ENCODE results near the gene OR4Q2.
"Not testable (repeated sequence)": the region's sequence is repeated elsewhere in the genome, so short reads cannot be mapped to it uniquely, and the experiment has no call there.

The OR4Q2 gene

DNA sequence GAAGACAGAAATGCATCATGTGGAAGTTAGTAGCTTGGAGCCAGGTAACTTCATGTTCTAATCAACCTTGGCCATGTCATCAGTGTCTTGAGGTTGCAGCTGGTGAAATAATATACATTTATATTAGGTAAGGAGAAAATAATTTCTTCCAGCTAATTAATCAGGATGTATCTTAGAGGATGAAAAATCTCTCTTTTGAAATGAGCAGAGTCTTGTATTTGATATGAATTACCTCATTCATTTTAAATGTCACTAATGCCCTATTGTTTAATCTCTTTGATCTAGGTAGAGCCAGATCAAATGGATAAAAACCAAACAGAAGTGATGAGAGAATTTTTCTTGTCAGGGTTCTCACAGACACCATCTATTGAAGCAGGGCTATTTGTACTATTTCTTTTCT is at the start of gene OR4Q2:
Gene OR4Q2, plus strand, starts transcription at position 301 of the 400 bp plus-strand sequence.
- no peak for DNase-seq
- intact Hi-C loops (cut with DNase I), result no loop called here

DNA sequence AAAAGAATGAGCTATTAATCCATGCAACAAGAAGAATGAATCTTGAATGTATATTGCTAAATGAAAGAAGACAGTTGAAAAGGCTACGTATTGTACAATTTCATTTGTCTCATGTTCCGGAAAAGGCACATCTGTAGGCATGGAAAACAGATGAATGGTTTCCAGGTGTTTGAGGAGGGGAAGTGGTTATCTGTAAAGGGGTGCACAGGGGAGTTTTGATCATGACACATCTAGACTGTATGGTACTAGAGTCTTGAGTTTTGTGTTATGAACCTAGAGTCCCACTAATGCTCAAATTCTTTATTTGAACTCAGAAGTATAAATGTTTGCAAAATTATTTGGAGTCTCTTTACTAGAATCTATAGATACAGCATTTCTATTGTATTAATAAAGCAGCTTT is 32.2 kb upstream of the OR4Q2 start:
- DNase-seq; intact Hi-C loops (cut with DNase I): not testable (repeated sequence)

DNA sequence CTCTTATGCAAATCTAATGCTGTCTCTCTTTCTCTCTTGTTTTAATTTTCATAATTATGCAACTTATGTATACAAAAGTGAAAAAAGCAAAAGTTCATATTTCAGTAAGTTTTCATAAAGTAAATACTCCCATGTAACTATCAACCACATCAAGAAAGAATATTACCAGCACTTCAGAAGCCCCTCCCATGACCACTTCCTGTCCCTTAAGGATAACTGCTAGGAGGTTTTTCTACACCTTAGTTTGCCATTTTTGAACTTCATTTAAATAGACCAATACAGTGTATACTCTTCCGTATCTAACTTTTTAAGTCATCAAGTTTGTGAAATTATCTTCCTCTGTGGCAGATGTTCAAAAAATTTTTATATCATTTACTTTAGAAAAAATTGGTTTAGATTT is 27.1 kb upstream of the OR4Q2 start:
- intact Hi-C loops (cut with DNase I), result no loop called here
- no peak for DNase-seq

DNA sequence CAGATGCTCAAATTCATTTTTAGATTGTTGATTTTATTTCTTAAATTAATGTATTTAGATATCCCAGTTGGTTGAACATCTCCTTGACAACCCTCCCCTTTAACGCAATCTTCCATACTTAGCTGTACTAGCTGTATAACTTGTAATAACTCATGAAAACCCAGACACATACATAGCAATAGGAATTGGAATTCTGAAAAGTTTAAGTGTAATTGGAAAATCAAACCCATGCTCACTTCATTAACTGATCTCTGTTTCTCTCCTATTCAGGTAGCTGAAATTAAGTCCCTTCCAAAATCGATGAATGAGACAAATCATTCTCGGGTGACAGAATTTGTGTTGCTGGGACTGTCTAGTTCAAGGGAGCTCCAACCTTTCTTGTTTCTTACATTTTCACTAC is 26.7 kb upstream of the OR4Q2 start, which contains the start of gene OR4K15:
Gene OR4K15, plus strand, starts transcription at position 301 of the 400 bp plus-strand sequence. Its CDS starts 0 bp downstream, at position 301.
- DNase-seq, result no peak
- intact Hi-C loops (cut with DNase I), result no loop called here

DNA sequence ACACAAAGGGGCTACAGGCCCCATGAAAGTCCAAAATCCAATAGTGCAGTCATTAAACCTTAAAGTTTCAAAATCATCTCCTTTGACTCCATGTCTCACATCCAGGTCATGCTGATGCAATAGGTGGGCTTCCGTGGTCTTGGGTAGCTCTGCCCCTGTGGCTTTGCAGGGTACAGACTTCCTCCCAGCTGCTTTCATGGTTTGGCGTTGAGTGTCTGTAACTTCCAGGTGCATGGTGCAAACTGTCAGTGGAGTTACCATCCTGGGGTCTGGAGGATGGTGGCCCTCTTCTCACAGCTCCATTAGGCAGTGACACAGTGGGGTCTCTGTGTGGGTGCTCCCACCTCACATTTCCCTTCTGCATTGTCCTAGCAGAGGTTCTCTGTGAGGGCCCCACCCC is 8.5 kb upstream of the OR4Q2 start:
- no peak for DNase-seq
- intact Hi-C loops (cut with DNase I), result no loop called here

DNA sequence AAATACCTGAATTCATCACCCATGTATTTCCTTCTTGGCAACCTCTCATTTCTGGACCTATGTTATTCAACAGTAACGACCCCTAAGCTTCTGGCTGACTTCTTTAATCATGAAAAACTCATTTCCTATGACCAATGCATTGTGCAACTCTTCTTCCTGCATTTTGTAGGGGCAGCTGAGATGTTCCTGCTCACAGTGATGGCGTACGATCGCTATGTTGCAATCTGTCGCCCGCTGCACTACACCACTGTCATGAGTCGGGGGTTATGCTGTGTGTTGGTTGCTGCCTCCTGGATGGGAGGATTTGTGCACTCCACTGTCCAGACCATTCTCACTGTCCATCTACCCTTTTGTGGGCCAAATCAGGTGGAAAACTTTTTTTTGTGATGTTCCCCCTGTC is 356 bp downstream of the OR4Q2 start:
- no peak for DNase-seq
- intact Hi-C loops (cut with DNase I), result no loop called here

DNA sequence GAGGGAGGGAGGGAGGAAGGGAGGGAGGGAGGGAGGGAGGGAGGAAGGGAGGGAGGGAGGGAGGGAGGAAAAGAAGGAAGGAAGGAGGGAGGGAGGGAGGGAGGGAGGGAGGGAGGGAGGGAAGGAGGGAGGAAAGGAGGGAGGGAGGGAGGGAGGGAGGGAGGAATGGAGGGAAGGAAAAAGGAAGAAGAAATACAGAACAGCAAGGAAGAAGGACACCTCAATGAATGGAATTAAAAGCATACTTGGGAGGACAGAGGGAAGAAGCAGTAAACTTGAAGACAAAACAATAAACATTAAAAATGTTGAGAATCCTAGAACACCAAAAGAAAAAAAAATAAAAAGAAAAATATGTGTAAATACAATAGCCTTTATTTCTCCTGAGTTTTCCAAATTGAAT is 6.2 kb downstream of the OR4Q2 start:
- intact Hi-C loops (cut with DNase I), result no loop called here
- no peak for DNase-seq

DNA sequence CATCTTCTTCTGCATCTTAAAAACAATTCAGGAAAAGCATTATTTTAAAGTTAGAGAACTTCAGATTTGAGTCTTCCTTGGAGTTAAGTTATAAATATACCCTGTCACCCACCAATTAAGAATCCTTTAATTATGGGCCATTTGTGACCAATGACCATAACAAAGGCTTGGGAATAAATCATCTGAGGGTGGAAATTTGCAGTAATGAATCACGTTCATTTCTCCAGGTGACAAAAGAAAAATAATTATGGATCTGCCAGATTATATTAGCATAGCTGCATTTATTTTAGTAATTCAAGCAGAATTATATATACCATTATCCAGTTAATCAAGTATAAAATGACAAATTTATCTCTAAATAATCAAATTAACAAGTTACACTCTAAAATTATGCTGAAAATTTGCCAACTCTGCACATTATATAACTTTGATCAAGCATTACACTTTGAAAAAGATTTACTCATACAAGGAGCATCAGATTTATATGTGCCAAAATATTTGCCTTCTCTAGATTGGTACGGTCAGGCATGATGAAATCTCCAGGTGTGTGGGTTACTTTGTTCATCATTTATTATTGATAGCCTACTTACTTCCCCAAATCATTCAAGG is 17.4 kb downstream of the OR4Q2 start, which contains the start of gene OR4K14:
Gene OR4K14, minus strand, starts transcription at position 51 of the 609 bp plus-strand sequence. CDS start 4,114 bp downstream, outside the sequence.
- intact Hi-C loops (cut with DNase I), result no loop called here
- no peak for DNase-seq

DNA sequence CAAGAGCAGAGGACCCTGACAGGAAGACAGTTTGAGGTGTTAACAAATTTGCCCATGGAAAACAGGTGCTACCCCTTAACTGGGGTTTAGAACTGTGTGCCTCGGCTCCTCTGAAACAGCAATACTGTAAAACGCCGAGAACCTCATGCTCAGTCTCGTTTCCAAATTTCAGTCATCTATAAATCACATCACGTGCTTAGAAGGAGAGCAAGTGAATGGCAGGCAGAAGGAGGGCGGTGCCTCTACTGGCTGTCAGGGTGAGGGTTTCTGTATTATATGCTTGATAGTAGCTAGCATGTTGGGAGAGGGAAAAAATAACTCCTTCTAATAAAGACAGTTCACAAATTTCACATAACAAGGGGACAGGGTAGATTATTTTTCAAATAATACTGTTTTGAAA is 29.1 kb downstream of the OR4Q2 start:
- DNase-seq, result no peak
- intact Hi-C loops (cut with DNase I), result no loop called here

DNA sequence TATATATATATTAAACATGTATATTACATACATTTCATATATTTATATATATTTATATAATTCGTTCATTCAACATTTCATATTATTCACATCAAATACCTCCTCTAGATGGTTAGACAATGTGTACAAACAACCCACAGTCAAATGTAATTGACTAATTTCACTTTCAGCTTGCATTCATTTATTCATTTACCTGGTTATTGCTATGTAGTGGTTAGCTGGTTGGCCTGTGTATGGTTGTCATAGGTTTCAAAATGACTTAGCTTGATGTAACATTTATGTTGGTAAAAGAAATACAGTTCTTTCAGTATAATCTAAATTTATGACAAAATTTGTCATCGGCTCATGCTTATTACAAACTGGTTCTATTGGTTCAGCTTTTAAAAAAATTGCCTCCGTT is 33.5 kb downstream of the OR4Q2 start:
- intact Hi-C loops (cut with DNase I), result no loop called here
- no peak for DNase-seq

DNA sequence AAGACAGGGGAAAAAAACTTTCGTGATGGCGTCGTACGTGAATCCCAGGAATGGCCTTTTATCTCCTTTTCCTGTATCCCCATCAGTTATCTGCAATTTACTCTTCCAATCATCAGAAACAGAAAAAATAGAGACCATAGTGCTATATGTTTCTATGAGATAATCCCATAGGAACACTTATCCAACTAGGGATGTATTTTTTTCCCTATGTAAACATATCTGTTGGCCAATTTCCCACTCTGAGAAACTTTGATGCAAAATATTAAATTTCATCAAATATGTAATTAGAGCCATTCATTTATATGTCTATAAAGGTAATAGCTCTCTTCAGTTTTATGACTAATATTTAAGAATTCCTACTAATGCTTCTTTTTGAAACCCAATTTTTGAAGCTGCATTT is 34.0 kb downstream of the OR4Q2 start, which contains the start of gene OR4K13:
Gene OR4K13, minus strand, starts transcription at position 101 of the 400 bp plus-strand sequence. CDS start 1,280 bp downstream, outside the sequence.
- no peak for DNase-seq
- intact Hi-C loops (cut with DNase I), result no loop called here

DNA sequence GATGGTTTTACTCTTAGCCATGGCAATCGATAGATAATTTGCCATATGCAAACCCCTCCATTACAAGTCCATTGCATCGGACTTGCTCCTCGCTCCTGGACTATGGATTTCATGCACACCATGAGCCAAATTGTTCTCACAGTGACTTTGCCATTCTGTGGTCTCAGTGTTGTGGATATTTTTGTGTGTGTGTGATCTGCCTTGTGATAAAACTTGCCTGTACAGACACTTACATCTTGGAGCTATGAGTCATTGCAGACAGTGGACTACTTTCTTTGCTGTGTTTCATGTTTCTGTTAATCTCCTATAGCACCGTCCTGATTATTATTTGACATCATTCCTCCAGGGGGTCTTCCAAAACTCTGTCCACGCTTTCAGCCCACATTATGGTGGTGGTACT is 42.3 kb downstream of the OR4Q2 start:
- intact Hi-C loops (cut with DNase I), result no loop called here
- DNase-seq, result no peak

DNA sequence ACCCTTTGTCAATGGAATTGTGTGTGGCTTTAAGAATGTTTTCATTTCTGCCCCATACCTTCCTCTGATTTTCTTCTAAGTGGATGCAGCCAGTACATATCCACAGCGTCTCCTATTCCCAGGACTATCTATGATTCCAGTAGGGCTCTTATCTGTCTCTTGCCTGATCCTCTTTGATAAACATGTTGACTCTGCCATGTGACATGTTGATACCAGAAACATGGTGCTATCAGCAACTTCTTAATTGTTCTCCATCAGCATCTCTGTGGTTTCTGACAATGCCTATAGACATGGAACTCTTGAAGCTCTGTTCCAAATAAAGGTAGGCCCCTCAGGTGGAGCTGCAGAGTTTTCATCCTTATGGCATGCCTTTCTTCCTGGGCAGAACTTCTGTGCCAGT is 46.2 kb downstream of the OR4Q2 start:
- intact Hi-C loops (cut with DNase I), result no loop called here
- DNase-seq, result no peak

Measured in posterior cingulate gyrus (tissue), 11 donors.